HG02973 (cell line): ENCODE data around the gene CASP6.

Experiments used
- ATAC-seq: cut with Tn5 transposase; IDR thresholded peaks from one replicate; pipeline ENCODE4 v1.9.1; 2021; ENCODE audit warnings: moderate library complexity; ENCODE audit not compliant: unreplicated experiment

Gene CASP6

DNA sequence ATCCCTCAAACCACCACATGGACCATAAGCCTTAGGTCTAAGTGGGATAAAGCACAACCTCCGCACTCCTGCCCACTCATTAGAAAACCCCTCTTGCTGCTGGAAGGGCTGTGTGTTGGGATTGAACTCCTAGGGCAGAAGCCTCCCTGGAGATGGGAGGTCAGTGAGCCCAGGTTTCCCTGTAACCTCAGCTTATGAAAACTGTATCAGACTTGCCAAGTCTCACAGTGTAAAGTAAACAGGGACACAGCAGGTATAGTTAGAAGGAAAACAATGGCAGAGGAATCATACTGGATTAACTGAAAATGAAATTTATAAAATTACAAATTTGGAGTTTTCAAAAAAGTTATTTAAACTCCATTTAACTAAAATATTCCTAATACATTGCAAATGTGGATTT is 29.9 kb downstream of the CASP6 start:
- no peak for ATAC-seq

DNA sequence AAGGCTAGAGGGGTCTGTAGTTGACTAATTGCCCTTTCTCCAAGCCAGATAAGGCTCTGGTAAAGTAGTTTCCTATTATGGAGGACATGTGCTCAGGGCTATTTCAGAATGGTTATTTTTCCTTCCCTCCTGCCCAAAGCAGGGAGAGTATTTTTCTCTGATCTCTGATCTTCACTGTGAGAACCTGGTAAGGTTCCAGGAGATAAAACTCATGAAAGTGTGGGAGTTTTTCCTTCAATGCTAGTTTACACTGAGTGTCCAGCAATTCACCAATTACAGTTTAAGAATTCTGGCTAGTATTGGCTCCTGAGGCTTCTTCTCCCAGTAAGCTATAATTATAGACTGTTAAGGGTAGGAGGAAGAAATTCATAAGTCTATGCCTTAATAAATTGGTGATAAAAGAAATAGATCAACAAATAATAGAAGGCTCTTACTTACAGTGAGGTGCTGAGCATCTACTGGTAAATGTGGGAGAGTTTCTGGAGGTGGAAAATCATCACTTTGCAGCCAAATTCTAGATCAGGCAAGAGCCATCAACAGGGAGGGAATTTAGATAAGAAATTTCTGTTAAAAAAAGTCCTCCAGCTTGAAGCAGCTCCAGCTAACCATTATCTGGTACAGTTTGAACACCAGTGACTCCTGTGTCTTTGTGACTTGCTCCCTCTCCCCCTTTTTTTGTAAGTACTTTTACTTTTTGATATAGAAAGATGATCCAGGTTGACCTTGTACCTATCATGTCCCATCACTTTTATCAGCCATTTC is 30.9 kb downstream of the CASP6 start:
- no peak for ATAC-seq

DNA sequence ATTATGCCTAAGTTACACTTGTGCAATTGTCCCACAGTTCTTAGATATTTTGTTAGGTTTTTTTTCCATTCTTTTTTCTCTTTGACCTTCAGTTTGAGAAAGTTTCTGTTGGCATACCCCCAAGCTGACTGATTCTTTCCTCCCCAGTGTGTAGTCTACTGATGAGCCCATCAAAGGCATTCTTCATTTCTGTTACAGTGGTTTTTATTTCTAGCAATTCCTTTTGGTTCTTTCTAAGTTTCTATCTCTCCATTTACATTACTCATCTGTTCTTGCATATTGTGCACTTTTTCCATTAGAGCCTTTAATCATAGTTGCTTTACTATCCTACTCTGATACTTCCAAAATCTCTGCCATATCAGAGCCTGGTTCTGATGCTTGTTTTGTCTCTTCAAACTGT is 31.9 kb downstream of the CASP6 start:
- ATAC-seq, result no peak

DNA sequence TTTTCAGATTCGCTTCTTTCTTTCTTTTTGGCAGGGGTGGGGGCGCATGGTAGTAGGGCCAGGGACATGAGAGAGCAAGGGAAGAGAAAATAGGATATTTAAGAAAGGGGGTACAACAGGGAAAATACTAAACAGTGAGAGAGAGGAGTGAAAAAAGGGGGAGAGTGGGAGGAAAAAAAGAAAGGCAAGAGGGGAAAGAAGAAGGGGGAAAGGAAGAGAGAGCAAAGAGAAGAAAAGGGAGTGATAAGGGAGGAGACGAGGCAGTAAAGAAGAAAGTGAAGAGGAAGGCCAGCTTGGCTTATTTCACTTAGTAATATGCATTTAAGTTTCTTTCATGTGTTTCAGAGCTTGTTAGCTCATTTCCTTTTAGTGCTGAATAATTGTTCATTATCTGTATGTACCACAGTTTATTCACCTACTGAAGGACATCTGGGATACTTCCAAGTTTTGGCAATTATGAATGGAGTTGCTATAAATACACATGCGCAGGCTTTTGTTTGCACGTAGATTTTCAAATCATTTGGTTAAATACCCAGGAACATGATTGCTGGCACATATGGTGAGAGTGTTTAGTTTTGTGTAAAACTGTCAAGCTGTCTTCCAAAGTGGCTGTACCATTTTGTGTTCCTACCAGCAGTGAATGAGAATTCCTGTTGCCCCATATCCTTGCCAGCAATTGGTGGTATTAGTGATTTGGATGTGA is 37.3 kb downstream of the CASP6 start:
- no peak for ATAC-seq

DNA sequence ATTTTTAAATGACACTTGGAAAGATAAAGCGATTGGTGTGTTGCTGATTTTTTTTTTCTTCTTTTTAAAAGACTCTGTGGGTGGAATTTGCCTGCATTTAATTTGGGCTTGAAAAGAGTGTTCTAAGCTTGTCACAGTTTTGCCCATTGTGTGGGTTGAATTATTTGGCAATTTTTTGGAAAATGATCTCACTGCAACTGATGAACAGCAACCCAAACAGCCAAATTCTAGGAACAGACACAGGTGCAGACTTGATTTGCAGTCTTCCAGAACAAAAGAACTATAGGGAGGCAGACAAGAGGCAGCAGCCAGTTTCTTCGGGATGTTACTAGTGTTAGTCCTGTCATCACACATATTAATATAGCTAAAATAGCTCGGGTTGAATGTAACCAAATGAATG is 40.5 kb downstream of the CASP6 start:
- ATAC-seq, result no peak

DNA sequence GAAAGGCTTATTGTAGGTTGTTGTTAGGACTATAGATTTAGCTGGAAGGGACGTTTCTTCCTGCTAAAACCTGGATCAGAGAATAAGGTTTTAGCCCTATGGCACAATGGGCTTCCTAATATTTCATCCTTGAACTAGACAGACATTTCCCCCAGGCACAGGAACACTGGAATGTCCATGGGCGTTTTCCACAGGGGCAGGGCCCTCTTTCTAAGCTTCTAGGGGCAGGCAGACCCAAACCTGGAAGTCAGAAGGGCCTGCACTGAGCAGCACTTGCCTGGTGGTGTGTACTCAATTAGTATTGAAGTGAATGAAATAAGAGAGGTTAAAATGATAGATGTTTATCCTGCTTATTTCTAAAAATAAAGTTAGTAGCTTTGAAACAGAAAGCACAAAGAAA is 41.1 kb downstream of the CASP6 start:
- no peak for ATAC-seq

DNA sequence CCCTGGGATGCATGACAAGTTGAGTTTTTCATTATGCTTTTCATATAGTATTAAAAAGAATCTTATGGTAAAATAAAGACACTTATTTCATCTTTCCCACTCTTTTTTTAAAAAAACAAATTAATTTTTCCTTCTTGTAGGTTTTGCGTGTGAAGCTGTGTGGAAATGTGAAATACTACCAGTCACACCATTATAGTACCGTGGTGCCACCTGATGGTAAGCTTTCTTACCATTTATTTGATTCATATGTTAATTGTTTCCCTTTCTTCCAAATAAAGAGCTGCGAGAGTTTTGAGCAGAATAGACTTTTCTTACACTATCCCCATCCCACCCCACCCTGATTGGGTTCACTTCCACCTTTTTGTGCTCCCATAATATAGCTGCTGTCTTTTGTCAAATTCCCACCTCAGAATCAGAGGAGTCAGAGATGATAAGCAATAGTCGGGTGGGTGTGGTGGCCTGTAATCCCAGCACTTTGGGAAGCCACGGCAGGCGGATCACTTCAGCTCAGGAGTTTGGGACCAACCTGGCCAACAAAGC is 44.3 kb downstream of the CASP6 start:
- no peak for ATAC-seq

DNA sequence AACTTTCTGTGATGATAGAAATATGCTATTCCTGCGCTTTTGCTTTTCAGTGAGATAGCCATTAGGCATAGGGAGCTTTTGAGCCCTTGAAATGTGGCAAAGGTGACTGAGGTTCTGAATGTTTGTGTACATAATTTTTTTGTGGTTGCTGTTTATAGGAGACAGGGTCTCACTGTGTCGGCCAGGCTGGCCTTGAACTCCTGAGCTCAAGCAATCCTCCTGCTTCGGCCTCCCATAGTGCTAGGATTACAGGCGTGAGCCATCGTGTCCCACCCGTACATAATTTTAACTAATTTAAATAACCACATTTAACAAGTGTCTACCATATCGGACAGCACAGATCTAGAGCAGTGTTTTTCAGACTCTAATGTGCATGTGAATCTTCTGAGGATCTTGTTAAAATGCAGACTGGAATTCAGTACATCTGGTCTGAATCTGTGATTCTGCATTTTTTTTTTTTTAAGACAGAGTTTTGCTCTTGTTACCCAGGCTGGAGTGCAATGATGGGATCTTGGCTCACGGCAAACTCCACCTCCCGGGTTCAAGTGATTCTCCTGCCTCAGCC is 45.3 kb downstream of the CASP6 start:
- ATAC-seq, result no peak

DNA sequence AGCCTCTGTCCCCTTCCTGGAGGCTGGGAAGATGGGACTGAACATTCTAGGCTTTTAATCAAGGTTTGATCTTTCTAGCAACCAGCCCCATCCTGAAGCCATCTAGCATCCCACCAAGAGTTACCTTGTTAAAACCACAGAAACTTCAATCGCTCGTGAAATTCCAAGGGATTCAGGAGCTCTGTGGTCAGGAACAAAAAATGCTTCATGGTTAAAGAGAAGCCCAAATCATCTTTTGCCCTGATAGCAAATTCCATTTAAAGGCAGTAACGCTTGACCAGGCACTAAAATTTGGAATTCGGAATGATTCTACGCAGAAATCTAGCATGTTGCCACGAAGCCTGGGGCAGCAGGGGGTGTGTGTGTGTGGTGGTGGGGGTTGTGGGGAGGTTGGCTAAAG is 47.8 kb downstream of the CASP6 start:
- no peak for ATAC-seq

DNA sequence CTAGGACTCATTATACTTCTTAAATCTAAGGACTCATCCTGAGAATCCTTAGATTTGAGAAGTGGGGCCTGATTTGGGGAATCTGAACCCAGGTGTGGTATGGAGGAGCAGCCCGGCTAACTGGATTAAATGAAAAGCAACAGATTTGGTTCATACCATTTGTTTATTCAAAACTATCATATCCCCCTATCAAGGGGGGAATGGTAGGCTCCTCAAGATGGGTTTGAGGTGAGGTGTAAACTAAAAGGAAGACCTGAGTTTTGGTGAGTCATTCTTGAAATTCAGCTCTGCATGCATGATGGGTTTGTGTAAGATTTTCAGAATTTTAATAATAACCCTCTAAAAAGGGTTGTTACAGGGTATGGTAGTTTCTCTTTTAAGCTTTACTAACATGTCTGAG is 53.4 kb downstream of the CASP6 start:
- ATAC-seq, result peak; percentile 88

DNA sequence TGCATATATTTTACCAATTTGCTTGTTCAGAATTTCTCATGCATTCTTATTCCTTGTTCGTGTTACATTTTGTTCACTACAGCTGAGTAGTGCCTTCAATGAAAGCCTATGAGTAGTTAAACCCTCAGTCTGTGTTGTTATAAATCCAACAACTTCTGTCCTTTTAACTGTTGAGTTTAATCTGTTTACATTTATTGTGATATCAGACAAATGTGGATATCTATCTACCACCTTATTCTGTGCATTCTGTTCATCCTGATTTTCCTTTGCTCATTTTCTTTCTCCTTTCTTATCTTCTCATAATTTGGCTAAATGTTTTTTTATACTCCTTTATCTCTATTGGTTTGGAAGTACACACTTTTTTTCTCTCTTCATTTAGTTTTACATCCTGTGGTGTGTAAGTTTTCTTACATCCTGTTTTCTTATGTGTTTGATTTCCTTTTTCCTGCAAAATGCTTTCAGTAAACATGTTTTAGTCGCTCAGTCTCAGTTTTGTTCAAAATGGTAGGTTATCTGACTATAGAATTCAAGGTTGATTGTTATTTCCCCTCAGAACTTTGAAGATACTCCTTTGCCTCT is 54.2 kb downstream of the CASP6 start:
- ATAC-seq, result no peak

DNA sequence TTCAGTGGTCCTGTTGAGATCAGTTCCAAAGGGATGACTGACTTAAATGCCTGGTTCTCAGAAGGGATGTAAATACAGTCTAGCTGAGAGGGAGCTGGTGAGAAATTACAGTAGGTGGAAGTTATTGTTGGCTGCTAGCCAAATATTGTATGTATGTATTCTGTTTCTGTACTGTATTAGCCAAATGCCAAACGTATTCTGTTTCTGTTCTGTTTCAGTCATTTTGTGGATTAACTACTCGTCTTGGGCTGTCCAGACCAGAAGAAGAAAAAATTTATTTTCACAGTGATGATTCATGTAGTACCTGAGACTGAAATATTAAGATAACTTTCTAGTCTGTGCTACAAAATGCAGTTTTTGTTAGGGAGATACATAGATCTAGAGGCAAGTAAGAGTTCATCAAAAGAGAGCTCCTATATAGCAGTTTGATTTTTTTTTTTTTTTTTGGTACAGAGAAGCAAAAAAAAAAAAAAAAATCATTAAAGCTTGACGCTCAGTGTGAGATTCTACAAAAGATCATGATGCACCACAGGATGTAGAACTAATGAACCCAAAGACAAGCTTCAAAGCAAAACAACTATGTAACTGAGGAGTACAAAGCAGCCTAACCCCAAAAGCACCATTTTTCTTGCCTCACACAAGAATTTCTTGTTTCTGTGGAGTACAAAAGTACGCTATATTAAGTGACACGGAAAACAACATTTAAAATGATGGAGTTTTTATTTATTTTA is 54.8 kb downstream of the CASP6 start:
- peak; percentile 67 for ATAC-seq

DNA sequence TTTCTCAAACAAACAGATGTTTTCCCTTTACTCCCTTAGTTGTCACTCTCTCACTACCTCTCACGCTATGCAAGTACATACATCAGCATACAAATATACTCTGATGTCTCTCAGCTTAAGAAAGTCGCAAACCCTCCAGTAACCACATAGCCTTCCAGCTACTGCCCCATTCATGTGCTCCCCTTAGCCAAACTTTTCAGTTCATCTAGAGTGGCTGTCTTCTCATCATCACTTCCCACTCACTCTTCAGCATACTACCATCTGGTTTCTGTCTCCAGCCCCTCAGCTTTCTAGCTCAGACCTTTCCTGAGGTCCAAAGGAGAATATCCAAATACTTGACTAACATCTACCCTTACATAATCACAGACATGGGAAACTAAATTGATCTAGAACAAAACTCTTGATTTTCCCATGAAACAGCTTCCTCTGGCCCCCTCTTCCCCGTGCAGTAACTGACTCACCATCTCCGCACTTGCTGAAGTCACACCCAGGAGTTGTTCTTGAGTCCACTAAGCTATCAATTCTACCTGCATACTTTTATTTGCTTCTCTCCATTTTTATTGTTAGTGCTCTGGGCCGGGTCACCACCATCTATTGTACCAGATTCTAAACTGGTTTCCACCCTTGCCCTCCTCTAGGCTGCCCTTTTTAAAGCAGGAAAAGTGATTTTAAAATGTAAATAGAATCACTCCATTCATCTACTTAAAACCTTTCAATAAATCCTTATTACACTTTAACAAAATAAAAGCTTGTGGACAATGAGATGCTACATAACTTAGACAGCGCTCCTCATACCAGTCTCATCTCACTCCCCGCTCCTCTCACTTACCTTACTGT is 57.2 kb downstream of the CASP6 start:
- ATAC-seq, result no peak

DNA sequence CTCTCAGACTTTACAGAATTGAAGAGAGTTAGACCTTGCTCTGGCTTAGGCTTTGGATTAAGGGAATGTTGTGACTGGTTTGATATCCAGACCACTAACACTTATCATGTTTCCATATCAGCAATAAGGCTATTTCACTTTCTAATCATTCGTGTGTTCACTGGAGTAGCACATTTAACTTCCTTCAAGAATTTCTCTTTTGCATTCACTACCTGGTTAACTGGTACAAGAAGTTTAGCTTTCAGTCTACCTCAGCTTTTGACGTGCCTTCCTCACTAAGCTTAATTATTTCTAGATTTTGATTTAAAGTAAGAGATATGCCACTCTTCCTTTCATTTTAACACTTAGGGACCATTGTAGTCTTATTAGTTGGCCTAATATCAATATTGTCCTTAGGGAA is 62.6 kb downstream of the CASP6 start:
- ATAC-seq, result no peak
